ENCODE measurements around the gene KRTAP10-3.

Gene KRTAP10-3

DNA sequence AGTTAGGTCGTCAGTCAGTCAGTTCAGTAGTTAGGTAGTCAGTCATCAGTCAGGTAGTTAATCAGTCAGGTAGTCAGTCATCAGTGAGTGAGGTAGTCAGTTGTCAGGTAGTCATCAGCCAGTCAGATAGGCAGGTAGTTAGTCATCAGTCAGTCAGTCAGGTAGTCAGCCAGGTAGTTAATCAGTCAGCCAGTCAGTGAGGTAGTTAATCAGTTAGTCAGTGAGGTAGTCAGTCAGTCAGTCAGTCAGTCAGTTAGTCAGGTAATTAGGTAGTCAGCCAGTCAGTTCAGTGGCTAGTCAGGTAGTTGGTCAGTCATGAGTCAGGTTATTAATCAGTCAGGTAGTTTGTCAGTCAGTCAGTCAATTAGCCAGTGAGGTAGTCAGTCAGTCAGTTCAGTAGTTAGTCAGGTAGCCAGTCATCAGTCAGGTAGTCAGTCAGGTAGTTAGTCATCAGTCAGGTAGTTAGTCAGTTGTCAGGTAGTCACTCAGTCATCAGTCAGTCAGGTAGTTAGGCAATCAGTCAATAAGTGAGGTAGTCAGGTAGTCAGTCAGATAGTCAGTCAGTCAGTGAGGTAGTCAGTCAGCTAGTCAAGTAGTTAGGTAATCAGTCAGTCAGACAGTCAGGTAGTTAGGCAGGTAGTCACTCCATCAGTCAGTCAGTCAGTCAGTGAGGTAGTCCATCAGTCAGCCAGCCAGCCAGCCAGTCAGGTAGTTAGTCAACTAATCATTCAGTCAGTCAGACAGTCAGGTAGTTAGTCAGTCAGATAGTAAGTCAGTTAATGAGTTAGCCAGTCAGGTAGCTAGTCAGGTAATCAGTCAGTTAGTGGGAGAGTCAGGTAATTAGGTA is 34.8 kb downstream of the KRTAP10-3 start:
- no peaks in the 10 kb centered on the region for H3K27me3 ChIP-seq (ENCODE audit: insufficient read depth, poor library complexity, severe bottlenecking)
- DNase-seq (ENCODE audit: low read depth in 1 of 2, low spot score in 1 of 2) = no peak
- H3K27ac ChIP-seq (replicated peaks) = no peak overlapping the region
- no peak for TF ChIP-seq SPI1 (IDR thresholded peaks at IDR 0.05; ENCODE audit: borderline replicate concordance, low read depth)
- no peak for TF ChIP-seq POLR2AphosphoS5 (IDR thresholded peaks at IDR 0.05; ENCODE audit: low read depth)
- TF ChIP-seq GABPA (IDR thresholded peaks at IDR 0.05; ENCODE audit: low read depth) = no peak
- TF ChIP-seq, protein P1, sequence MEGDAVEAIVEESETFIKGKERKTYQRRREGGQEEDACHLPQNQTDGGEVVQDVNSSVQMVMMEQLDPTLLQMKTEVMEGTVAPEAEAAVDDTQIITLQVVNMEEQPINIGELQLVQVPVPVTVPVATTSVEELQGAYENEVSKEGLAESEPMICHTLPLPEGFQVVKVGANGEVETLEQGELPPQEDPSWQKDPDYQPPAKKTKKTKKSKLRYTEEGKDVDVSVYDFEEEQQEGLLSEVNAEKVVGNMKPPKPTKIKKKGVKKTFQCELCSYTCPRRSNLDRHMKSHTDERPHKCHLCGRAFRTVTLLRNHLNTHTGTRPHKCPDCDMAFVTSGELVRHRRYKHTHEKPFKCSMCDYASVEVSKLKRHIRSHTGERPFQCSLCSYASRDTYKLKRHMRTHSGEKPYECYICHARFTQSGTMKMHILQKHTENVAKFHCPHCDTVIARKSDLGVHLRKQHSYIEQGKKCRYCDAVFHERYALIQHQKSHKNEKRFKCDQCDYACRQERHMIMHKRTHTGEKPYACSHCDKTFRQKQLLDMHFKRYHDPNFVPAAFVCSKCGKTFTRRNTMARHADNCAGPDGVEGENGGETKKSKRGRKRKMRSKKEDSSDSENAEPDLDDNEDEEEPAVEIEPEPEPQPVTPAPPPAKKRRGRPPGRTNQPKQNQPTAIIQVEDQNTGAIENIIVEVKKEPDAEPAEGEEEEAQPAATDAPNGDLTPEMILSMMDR (IDR thresholded peaks at IDR 0.05; ENCODE audit: insufficient read depth, low read length) = no peak
- TF ChIP-seq, protein P2, sequence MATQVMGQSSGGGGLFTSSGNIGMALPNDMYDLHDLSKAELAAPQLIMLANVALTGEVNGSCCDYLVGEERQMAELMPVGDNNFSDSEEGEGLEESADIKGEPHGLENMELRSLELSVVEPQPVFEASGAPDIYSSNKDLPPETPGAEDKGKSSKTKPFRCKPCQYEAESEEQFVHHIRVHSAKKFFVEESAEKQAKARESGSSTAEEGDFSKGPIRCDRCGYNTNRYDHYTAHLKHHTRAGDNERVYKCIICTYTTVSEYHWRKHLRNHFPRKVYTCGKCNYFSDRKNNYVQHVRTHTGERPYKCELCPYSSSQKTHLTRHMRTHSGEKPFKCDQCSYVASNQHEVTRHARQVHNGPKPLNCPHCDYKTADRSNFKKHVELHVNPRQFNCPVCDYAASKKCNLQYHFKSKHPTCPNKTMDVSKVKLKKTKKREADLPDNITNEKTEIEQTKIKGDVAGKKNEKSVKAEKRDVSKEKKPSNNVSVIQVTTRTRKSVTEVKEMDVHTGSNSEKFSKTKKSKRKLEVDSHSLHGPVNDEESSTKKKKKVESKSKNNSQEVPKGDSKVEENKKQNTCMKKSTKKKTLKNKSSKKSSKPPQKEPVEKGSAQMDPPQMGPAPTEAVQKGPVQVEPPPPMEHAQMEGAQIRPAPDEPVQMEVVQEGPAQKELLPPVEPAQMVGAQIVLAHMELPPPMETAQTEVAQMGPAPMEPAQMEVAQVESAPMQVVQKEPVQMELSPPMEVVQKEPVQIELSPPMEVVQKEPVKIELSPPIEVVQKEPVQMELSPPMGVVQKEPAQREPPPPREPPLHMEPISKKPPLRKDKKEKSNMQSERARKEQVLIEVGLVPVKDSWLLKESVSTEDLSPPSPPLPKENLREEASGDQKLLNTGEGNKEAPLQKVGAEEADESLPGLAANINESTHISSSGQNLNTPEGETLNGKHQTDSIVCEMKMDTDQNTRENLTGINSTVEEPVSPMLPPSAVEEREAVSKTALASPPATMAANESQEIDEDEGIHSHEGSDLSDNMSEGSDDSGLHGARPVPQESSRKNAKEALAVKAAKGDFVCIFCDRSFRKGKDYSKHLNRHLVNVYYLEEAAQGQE (IDR thresholded peaks at IDR 0.05; ENCODE audit: insufficient replicate concordance, low read depth) = no peak
- no peak overlapping the region for H3K4me3 ChIP-seq (replicated peaks; ENCODE audit: insufficient read depth, low read length)

DNA sequence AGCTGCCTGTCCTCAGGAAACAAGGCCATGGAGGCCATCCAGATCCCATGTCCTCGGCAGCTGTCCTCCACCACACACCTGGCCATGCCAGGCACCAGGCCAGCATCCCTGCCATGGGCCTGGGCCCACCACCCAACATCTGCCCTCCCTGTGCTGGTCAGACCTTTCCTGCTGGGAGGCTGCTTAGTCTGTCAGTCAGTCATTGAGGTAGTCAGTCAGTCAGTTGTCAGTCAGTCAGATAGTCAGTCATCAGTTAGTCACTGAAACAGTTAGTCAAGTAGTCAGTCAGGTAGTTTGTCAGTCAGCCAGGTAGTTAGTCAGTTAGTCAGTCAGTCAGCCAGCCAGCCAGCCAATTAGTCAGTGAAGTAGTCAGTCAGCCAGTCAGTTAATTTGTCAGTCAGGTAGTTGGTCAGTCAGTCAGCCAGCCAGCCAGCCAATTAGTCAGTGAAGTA is 35.8 kb downstream of the KRTAP10-3 start:
- Histone ChIP-seq H3K27me3 (ENCODE audit: insufficient read depth, poor library complexity, severe bottlenecking) (no peaks in the 10 kb centered on the region), H3K27ac (replicated peaks) (no peak overlapping the region), H3K4me3 (replicated peaks; ENCODE audit: insufficient read depth, low read length) (no peak overlapping the region)
- DNase-seq (ENCODE audit: low read depth in 1 of 2, low spot score in 1 of 2) = no peak
- TF ChIP-seq GABPA (IDR thresholded peaks at IDR 0.05; ENCODE audit: low read depth) (no peak), POLR2AphosphoS5 (IDR thresholded peaks at IDR 0.05; ENCODE audit: low read depth) (no peak), SPI1 (IDR thresholded peaks at IDR 0.05; ENCODE audit: borderline replicate concordance, low read depth) (no peak)
- TF ChIP-seq, protein P1 (IDR thresholded peaks at IDR 0.05; ENCODE audit: insufficient read depth, low read length) = no peak
- TF ChIP-seq, protein P2 (IDR thresholded peaks at IDR 0.05; ENCODE audit: insufficient replicate concordance, low read depth) = no peak

DNA sequence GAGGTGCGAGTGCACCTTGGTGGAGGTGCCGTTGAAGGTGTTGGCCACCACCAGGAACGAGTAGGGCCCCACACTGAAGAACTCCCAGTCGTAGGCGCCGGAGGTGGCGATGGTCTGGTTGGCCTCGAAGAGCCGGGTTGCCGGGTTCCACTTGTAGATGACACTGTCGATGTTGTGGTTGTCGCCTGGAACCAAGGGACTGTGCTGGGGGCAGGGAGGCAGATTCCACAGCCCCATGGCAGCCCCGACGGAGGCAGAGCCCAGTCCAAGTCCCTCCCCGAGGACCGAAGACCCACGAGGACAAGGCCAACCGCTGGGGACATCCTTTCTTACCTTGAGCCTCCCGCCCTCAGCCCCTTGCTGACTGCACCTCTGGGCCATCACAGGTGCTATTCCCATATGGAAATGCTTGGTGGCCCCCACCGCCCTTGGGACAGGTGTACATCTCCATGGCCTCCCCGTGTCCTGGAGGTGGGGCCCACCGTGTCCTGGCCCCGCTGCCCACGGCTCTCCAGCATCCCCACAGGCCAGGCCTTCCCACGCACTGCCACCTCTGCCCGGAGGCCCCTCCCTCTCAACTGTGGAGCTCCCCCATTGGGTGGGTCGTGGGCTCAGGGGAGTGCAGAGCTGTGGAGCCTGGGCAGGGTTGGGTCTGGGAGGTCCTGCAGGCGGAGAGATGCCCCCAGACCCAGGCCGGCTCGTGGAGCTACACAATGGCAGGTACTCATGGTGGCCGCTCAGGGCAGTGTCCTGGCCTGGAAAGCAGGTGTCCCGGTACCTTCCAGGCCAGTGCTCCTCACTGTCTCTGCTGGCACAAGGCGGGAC is 36.5 kb downstream of the KRTAP10-3 start:
- Histone ChIP-seq H3K27me3 (ENCODE audit: insufficient read depth, poor library complexity, severe bottlenecking) (no peaks in the 10 kb centered on the region), H3K27ac (replicated peaks) (no peak overlapping the region), H3K4me3 (replicated peaks; ENCODE audit: insufficient read depth, low read length) (no peak overlapping the region)
- DNase-seq (ENCODE audit: low read depth in 1 of 2, low spot score in 1 of 2) = no peak
- TF ChIP-seq, protein P1 (IDR thresholded peaks at IDR 0.05; ENCODE audit: insufficient read depth, low read length) = no peak
- TF ChIP-seq, protein P2 (IDR thresholded peaks at IDR 0.05; ENCODE audit: insufficient replicate concordance, low read depth) = no peak
- TF ChIP-seq POLR2AphosphoS5 (IDR thresholded peaks at IDR 0.05; ENCODE audit: low read depth) (no peak), SPI1 (IDR thresholded peaks at IDR 0.05; ENCODE audit: borderline replicate concordance, low read depth) (no peak), GABPA (IDR thresholded peaks at IDR 0.05; ENCODE audit: low read depth) (no peak)

Data from HL-60 (cell line).